ENCODE results near the gene RABGAP1L. TPM values are rescaled to one million over a fixed set of nuclear protein-coding genes. Genes with fewer than 3 reads are reported as not detected.
"Not testable (repeated sequence)": the region's sequence is repeated elsewhere in the genome, so short reads cannot be mapped to it uniquely, and the experiment has no call there.

The RABGAP1L gene
- total and polyA plus RNA-seq, 2 donors from 2014 or later = 16.2 to 48.5 TPM

GRCh38 chr1:175037416-175037815 lies 878.1 kb downstream of the RABGAP1L start:
- H3K9ac ChIP-seq (ENCODE audit: low read length in 3 of 3) = no peak overlapping the region
- H3K4me1 ChIP-seq (ENCODE audit: control insufficient read depth in 2 of 3, insufficient read depth in 2 of 3, low read depth in 1 of 3, low read length in 3 of 3) = no peaks in the 10 kb centered on the region
- H3K27me3 ChIP-seq (ENCODE audit: control insufficient read depth, insufficient read depth, low read length) = no peaks in the 10 kb centered on the region
- no peaks in the 10 kb centered on the region for H3K9me3 ChIP-seq (ENCODE audit: control insufficient read depth in 2 of 3, insufficient read depth in 1 of 3, low read length in 3 of 3)
- H3K36me3 ChIP-seq (ENCODE audit: control insufficient read depth in 2 of 3, insufficient read depth in 3 of 3, low read length in 3 of 3) = no peaks in the 10 kb centered on the region
- no peak overlapping the region for H3K27ac ChIP-seq (ENCODE audit: low read depth in 2 of 2, low read length in 2 of 2)
- FAIRE-seq (no peak), DNase-seq (no peak)
- intact Hi-C loops (cut with DNase I) = no loop called here
- H3K4me3 ChIP-seq (ENCODE audit: low read length in 3 of 3) = no peak overlapping the region
- no peak for TF ChIP-seq CTCF (IDR thresholded peaks at IDR 0.05; ENCODE audit: borderline replicate concordance, extremely low read depth, insufficient read depth)

- intact Hi-C loops (cut with DNase I) = loop anchor here (10.0 kb wide), 1 partner anchor 74 kb away; no protein-coding TSS in a partner anchor
- FAIRE-seq = no peak
- TF ChIP-seq CTCF (IDR thresholded peaks at IDR 0.05; ENCODE audit: borderline replicate concordance, extremely low read depth, insufficient read depth) = no peak
These were observed 881.1 kb downstream of the RABGAP1L start for GRCh38 chr1:175040324-175040879.

DNA sequence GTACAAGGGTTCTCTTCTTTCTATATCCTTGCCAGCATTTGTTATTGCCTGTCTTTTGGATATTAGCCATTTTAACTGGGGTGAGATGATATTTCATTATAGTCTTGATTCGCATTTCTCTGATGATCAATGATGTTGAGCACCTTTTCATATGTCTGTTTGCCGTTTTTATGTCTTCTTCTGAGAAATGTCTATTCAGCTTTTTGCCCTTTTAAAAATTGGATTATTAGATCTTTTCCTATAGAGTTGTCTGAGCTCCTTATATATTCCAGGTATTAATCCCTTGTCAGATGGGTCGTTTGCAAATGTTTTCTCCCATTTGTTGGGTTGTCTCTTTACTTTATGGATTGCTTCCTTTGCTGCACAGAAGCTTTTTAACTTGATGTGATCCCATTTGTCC lies 883.3 kb downstream of the RABGAP1L start:
- Histone ChIP-seq H3K4me3 (ENCODE audit: low read length in 3 of 3) (no peak overlapping the region), H3K9me3 (ENCODE audit: control insufficient read depth in 2 of 3, insufficient read depth in 1 of 3, low read length in 3 of 3) (no peaks in the 10 kb centered on the region), H3K27ac (ENCODE audit: low read depth in 2 of 2, low read length in 2 of 2) (no peak overlapping the region), H3K9ac (ENCODE audit: low read length in 3 of 3) (no peak overlapping the region), H3K27me3 (ENCODE audit: control insufficient read depth, insufficient read depth, low read length) (no peaks in the 10 kb centered on the region), H3K4me1 (ENCODE audit: control insufficient read depth in 2 of 3, insufficient read depth in 2 of 3, low read depth in 1 of 3, low read length in 3 of 3) (no peaks in the 10 kb centered on the region), H3K36me3 (ENCODE audit: control insufficient read depth in 2 of 3, insufficient read depth in 3 of 3, low read length in 3 of 3) (no peaks in the 10 kb centered on the region)
- DNase-seq (no peak), FAIRE-seq (no peak)
- no peak for TF ChIP-seq CTCF (IDR thresholded peaks at IDR 0.05; ENCODE audit: borderline replicate concordance, extremely low read depth, insufficient read depth)
- intact Hi-C loops (cut with DNase I) = loop anchor here (10.0 kb wide), 1 partner anchor 72 kb away; no protein-coding TSS in a partner anchor

More at GRCh38 chr1:175040324-175040879, 881.1 kb downstream of the RABGAP1L start:
- no peaks in the 10 kb centered on the region for H3K36me3 ChIP-seq (ENCODE audit: control insufficient read depth in 2 of 3, insufficient read depth in 3 of 3, low read length in 3 of 3)
- no peaks in the 10 kb centered on the region for H3K9me3 ChIP-seq (ENCODE audit: control insufficient read depth in 2 of 3, insufficient read depth in 1 of 3, low read length in 3 of 3)
- no peaks in the 10 kb centered on the region for H3K27me3 ChIP-seq (ENCODE audit: control insufficient read depth, insufficient read depth, low read length)
- H3K4me3 ChIP-seq (ENCODE audit: low read length in 3 of 3) = no peak overlapping the region
- H3K27ac ChIP-seq (ENCODE audit: low read depth in 2 of 2, low read length in 2 of 2) = no peak overlapping the region
- no peaks in the 10 kb centered on the region for H3K4me1 ChIP-seq (ENCODE audit: control insufficient read depth in 2 of 3, insufficient read depth in 2 of 3, low read depth in 1 of 3, low read length in 3 of 3)
- no peak overlapping the region for H3K9ac ChIP-seq (ENCODE audit: low read length in 3 of 3)
- DNase-seq = no peak

DNA sequence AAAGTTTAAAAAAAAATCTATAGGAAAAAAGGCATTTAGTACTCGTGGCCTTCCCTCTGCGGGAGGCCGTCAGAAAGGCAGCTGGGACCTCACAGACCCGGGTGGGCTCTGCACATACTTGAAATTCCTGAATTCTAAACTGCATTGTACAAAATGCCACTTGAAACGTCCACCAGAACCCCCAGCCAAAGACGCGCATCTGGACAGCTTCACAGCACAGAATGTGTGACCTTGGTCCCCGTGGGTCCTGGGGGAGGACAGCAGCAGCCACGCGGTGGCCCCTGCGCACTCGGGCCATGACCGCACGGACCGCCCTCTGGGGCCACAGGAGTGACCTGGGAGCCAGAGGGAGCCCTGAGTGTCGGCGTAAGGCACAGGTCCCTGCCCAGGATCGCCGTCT lies 884.5 kb downstream of the RABGAP1L start:
- Histone ChIP-seq H3K9ac (ENCODE audit: low read length in 3 of 3) (no peak overlapping the region), H3K9me3 (ENCODE audit: control insufficient read depth in 2 of 3, insufficient read depth in 1 of 3, low read length in 3 of 3) (no peaks in the 10 kb centered on the region), H3K4me1 (ENCODE audit: control insufficient read depth in 2 of 3, insufficient read depth in 2 of 3, low read depth in 1 of 3, low read length in 3 of 3) (no peaks in the 10 kb centered on the region), H3K27me3 (ENCODE audit: control insufficient read depth, insufficient read depth, low read length) (no peaks in the 10 kb centered on the region), H3K4me3 (ENCODE audit: low read length in 3 of 3) (no peak overlapping the region), H3K27ac (ENCODE audit: low read depth in 2 of 2, low read length in 2 of 2) (no peak overlapping the region), H3K36me3 (ENCODE audit: control insufficient read depth in 2 of 3, insufficient read depth in 3 of 3, low read length in 3 of 3) (no peaks in the 10 kb centered on the region)
- intact Hi-C loops (cut with DNase I) = loop anchor here (10.0 kb wide), 1 partner anchor 71 kb away; no protein-coding TSS in a partner anchor
- FAIRE-seq (no peak), DNase-seq (peak in 2 of 5 donors; percentile 31 to 53)
- no peak for TF ChIP-seq CTCF (IDR thresholded peaks at IDR 0.05; ENCODE audit: borderline replicate concordance, extremely low read depth, insufficient read depth)

GRCh38 chr1:175044591-175044990 lies 885.3 kb downstream of the RABGAP1L start:
- H3K27ac ChIP-seq (ENCODE audit: low read depth in 2 of 2, low read length in 2 of 2); H3K4me1 ChIP-seq (ENCODE audit: control insufficient read depth in 2 of 3, insufficient read depth in 2 of 3, low read depth in 1 of 3, low read length in 3 of 3); H3K27me3 ChIP-seq (ENCODE audit: control insufficient read depth, insufficient read depth, low read length); DNase-seq; H3K36me3 ChIP-seq (ENCODE audit: control insufficient read depth in 2 of 3, insufficient read depth in 3 of 3, low read length in 3 of 3); H3K9ac ChIP-seq (ENCODE audit: low read length in 3 of 3); FAIRE-seq; H3K4me3 ChIP-seq (ENCODE audit: low read length in 3 of 3); H3K9me3 ChIP-seq (ENCODE audit: control insufficient read depth in 2 of 3, insufficient read depth in 1 of 3, low read length in 3 of 3): not testable (repeated sequence)
- intact Hi-C loops (cut with DNase I) = loop anchor here (10.0 kb wide), 1 partner anchor 70 kb away; no protein-coding TSS in a partner anchor
